Osteoblast (primary cell): ENCODE data around the gene MALAT1. TPM values are rescaled to one million over a fixed set of nuclear protein-coding genes. Genes with fewer than 3 reads are reported as not detected.
A peak's percentile ranks its signal among the peaks of the same experiment; 100 is the strongest.

ENCODE experiments used
- DNase-seq: peaks from one replicate; pipeline ENCODE4 v3.0.0; 2011; ENCODE audit warnings: low spot score, mixed read lengths; ENCODE audit not compliant: insufficient read length; ENCODE audit errors: missing footprints
- H2AFZ ChIP-seq: 2 replicates; pipeline ENCODE4 v1.6.0; 2011; ENCODE audit warnings: mild to moderate bottlenecking, low read length
- H3K27ac ChIP-seq: 2 replicates; pipeline ENCODE4 v1.5.1; 2011; ENCODE audit warnings: mild to moderate bottlenecking, low read depth, low read length, moderate library complexity
- H3K27me3 ChIP-seq: 2 replicates; pipeline ENCODE4 v1.6.0; 2012; ENCODE audit warnings: mild to moderate bottlenecking, control low read depth, inconsistent platforms, low read length, moderate library complexity; ENCODE audit not compliant: insufficient read depth
- H3K36me3 ChIP-seq: 2 replicates; pipeline ENCODE4 v1.5.1; 2011; ENCODE audit warnings: mild to moderate bottlenecking, low read length, control low read depth, moderate library complexity; ENCODE audit not compliant: insufficient read depth
- H3K4me1 ChIP-seq: 2 replicates; pipeline ENCODE4 v1.5.1; 2011; ENCODE audit warnings: mild to moderate bottlenecking, low read length, control low read depth, moderate library complexity; ENCODE audit not compliant: insufficient read depth
- H3K4me2 ChIP-seq: 2 replicates; pipeline ENCODE4 v1.6.0; 2011; ENCODE audit warnings: mild to moderate bottlenecking, low read length; ENCODE audit not compliant: insufficient read depth
- H3K4me3 ChIP-seq: fragments of 200-600 bp; sonication (generic); 3 replicates; pipeline ENCODE4 v1.5.1; 2012; ENCODE audit warnings: mild to moderate bottlenecking, low read length, inconsistent platforms; ENCODE audit not compliant: insufficient read depth
- H3K79me2 ChIP-seq: 2 replicates; pipeline ENCODE4 v1.6.0; 2012; ENCODE audit warnings: mild to moderate bottlenecking, low read length, control low read depth, inconsistent platforms; ENCODE audit not compliant: insufficient read depth
- H3K9me3 ChIP-seq: 2 replicates; pipeline ENCODE4 v1.5.1; 2011; ENCODE audit warnings: low read depth, low read length, control low read depth
- H4K20me1 ChIP-seq: 2 replicates; pipeline ENCODE4 v1.6.0; 2012; ENCODE audit warnings: mild to moderate bottlenecking, low read length, control low read depth; ENCODE audit not compliant: insufficient read depth
- CTCF ChIP-seq: IDR thresholded peaks from 2 replicates; pipeline ENCODE4 v1.5.1; 2011; ENCODE audit warnings: mild to moderate bottlenecking, low read depth, low read length, moderate library complexity; ENCODE audit errors: extremely low read depth
- total RNA-seq: library from RNA; depleted of rRNA; stranded (reverse); fragments of >200 nt; gene quantifications from 2 replicates; pipeline ENCODE4 v1.2.3, GENCODE V29; 2012

The MALAT1 gene
- total RNA-seq, 1 donor, result 19,002 TPM

DNA sequence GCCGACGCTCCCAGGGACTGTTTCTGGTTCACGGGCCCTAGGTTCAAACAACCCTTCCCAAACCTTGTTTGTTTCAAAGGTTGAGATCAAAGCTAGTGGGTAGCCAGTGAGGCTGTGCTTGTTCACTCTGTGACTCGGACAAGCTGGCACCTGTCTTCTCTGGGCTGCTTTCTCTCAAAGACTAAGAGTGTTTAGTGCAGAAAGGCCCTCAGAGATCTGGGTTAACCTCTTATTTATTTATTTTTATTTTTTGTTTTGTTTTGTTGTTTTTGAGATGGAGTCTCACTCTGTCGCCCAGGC is 13.0 kb upstream of the MALAT1 start:
- Histone ChIP-seq H3K4me2 (no peak overlapping the region), H4K20me1 (no peaks in the 10 kb centered on the region), H3K79me2 (peaks cover 42% of the 10 kb centered on the region), H3K9me3 (no peaks in the 10 kb centered on the region), H3K27ac (peak overlapping the region; percentile 68), H3K4me1 (peaks cover 62% of the 10 kb centered on the region), H2AFZ (no peak overlapping the region), H3K27me3 (no peaks in the 10 kb centered on the region), H3K36me3 (no peaks in the 10 kb centered on the region), H3K4me3 (no peak overlapping the region)
- no peak for TF ChIP-seq CTCF
- no peak for DNase-seq

DNA sequence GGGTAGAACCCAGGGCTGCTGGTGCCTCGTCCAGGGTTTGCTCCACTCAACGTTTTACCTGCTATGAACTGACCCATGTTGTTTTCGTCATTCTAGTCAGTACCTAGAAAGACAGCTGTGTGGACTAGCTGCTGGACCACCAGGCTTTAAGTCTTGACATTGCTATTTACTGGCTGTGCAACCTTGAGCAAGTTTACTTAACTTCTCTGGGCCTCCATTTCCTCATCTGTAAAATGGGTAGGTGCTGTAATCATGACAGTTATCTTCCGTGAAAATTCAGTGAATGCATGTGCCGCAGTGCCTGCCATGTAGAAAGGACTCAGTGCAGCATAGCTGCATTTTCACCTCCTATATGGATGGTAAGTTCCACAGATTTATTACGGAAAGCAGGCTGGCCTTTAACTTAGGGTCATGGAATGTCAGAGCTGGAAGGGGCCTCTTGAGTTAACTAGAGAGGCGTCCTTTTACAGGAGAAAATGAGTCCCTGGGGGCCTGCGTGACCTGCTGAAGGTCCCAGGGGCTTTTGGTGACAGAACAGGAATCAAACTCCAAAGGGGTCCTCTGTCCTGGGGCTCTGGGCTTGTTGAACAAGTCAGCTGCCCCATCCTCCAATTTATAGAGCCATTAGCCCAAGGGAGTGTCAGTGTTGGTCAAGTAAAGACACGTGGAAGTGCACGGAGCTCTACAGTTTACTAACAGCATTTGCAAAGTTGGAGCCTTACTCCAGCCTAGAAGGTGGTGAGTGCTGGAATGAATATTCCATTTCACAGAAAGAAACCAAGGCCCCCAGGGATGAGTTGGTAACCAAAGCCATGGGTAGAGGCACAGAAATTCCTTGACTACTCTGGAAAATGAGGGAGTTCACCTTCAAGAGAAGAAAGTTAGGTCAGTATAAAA is 12.0 kb upstream of the MALAT1 start:
- Histone ChIP-seq H3K4me2 (peak overlapping the region; percentile 60), H3K9me3 (no peaks in the 10 kb centered on the region), H3K4me3 (no peak overlapping the region), H2AFZ (peak overlapping the region; percentile 4), H3K27ac (peak overlapping the region; percentile 95), H3K79me2 (peaks cover 46% of the 10 kb centered on the region), H3K36me3 (no peaks in the 10 kb centered on the region), H3K4me1 (peaks cover 65% of the 10 kb centered on the region), H4K20me1 (no peaks in the 10 kb centered on the region), H3K27me3 (no peaks in the 10 kb centered on the region)
- no peak for DNase-seq
- TF ChIP-seq CTCF, result no peak

GRCh38 chr11:65487467-65488272 is 11.2 kb upstream of the MALAT1 start:
- peaks cover 67% of the 10 kb centered on the region for H3K4me1 ChIP-seq
- H4K20me1 ChIP-seq, result no peaks in the 10 kb centered on the region
- peak; percentile 96 for DNase-seq
- peak overlapping the region; percentile 76 for H3K4me2 ChIP-seq
- H3K4me3 ChIP-seq, result peak overlapping the region; percentile 44
- H3K27me3 ChIP-seq, result no peaks in the 10 kb centered on the region
- peak overlapping the region; percentile 4 for H2AFZ ChIP-seq
- H3K27ac ChIP-seq, result peak overlapping the region; percentile 95
- no peaks in the 10 kb centered on the region for H3K36me3 ChIP-seq
- no peak for TF ChIP-seq CTCF
- no peaks in the 10 kb centered on the region for H3K9me3 ChIP-seq
- peaks cover 46% of the 10 kb centered on the region for H3K79me2 ChIP-seq
